Measurements from ENCODE around the gene ITPR1. TPM values are rescaled to one million over a fixed set of nuclear protein-coding genes. Genes with fewer than 3 reads are reported as not detected.

ITPR1 gene
- total RNA-seq, 1 donor from 2014 or later, result 11.2 TPM

- Mint-ChIP-seq H3K27ac (no peak overlapping the region), H3K36me3 (ENCODE audit: insufficient read depth) (peaks cover 2% of the 10 kb centered on the region), H3K4me1 (ENCODE audit: low read depth) (peaks cover 6% of the 10 kb centered on the region), H3K9me3 (ENCODE audit: low read depth) (no peaks in the 10 kb centered on the region), H3K4me3 (ENCODE audit: low read depth) (no peak overlapping the region), H3K27me3 (no peaks in the 10 kb centered on the region)
- DNase-seq (ENCODE audit: low spot score, unreplicated experiment), result no peak
- TF ChIP-seq CTCF (IDR thresholded peaks at IDR 0.05; ENCODE audit: unreplicated experiment), result no peak
Measured at GRCh38 chr3:4643904-4644547, 150.9 kb downstream of the ITPR1 start.

- TF ChIP-seq CTCF (IDR thresholded peaks at IDR 0.05; ENCODE audit: unreplicated experiment), result no peak
- H3K4me3 Mint-ChIP-seq (ENCODE audit: low read depth), result no peak overlapping the region
- no peak for DNase-seq (ENCODE audit: low spot score, unreplicated experiment)
- no peaks in the 10 kb centered on the region for H3K27me3 Mint-ChIP-seq
- no peaks in the 10 kb centered on the region for H3K9me3 Mint-ChIP-seq (ENCODE audit: low read depth)
- no peak overlapping the region for H3K27ac Mint-ChIP-seq
- peaks cover 2% of the 10 kb centered on the region for H3K36me3 Mint-ChIP-seq (ENCODE audit: insufficient read depth)
- H3K4me1 Mint-ChIP-seq (ENCODE audit: low read depth), result peaks cover 6% of the 10 kb centered on the region
Measured at GRCh38 chr3:4644951-4645350, 151.8 kb downstream of the ITPR1 start.

- Mint-ChIP-seq H3K4me3 (ENCODE audit: low read depth) (no peak overlapping the region), H3K36me3 (ENCODE audit: insufficient read depth) (peaks cover 2% of the 10 kb centered on the region), H3K9me3 (ENCODE audit: low read depth) (no peaks in the 10 kb centered on the region), H3K27ac (no peak overlapping the region), H3K27me3 (no peaks in the 10 kb centered on the region), H3K4me1 (ENCODE audit: low read depth) (peaks cover 6% of the 10 kb centered on the region)
- DNase-seq (ENCODE audit: low spot score, unreplicated experiment), result no peak
- TF ChIP-seq CTCF (IDR thresholded peaks at IDR 0.05; ENCODE audit: unreplicated experiment), result no peak
Measured at GRCh38 chr3:4645468-4645867, 152.3 kb downstream of the ITPR1 start.

GRCh38 chr3:4647411-4647810 is 154.3 kb downstream of the ITPR1 start:
- Mint-ChIP-seq H3K4me3 (ENCODE audit: low read depth) (no peak overlapping the region), H3K9me3 (ENCODE audit: low read depth) (no peaks in the 10 kb centered on the region), H3K4me1 (ENCODE audit: low read depth) (peaks cover 6% of the 10 kb centered on the region), H3K27me3 (no peaks in the 10 kb centered on the region), H3K27ac (no peak overlapping the region), H3K36me3 (ENCODE audit: insufficient read depth) (peaks cover 2% of the 10 kb centered on the region)
- no peak for DNase-seq (ENCODE audit: low spot score, unreplicated experiment)
- TF ChIP-seq CTCF (IDR thresholded peaks at IDR 0.05; ENCODE audit: unreplicated experiment), result no peak

DNA sequence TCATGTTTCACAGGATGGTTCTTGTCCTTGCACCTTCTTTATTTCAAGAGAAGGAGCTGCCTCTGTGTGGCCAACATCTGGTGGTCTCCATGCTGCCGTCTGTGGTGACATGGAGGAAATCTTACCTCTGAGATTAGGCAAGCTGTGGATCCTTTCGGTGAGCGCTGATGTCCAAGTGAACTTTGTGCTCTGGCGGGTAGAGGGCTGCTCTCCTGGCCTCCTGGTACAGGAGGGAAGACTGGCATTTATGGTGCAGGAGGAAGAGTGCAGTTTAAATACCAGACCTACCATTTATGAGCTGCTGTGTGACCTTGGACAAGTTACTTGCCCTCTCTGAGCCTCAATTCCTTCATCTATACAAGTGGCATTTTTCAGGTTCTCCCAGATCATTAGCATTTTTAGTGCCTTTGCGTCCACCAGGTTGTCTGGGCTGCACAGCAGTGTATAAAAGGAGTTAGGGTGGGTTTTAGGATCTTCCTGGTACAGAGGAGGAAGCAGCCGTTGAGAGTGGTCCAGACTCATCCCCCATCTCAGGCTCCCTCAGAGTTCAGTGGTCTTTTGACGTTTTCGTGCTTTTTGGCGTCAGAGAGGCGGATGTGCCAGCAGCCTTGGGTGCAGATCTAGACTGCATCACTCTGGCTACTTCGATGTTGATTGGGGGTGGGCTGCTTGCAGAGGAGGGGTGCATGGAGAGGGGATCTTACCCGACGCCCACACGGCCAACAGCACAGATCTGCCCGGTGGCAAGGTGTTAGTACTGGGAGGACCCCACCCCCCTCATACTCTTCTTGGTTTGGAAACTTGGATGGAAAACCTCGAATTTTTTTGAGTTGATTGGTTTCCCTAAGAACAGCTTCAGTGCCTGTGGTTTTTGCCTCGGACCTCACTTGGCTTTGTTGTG is 162.2 kb downstream of the ITPR1 start:
- no peak for TF ChIP-seq CTCF (IDR thresholded peaks at IDR 0.05; ENCODE audit: unreplicated experiment)
- Mint-ChIP-seq H3K9me3 (ENCODE audit: low read depth) (no peaks in the 10 kb centered on the region), H3K4me3 (ENCODE audit: low read depth) (no peak overlapping the region), H3K36me3 (ENCODE audit: insufficient read depth) (no peaks in the 10 kb centered on the region), H3K27me3 (peaks cover 27% of the 10 kb centered on the region), H3K27ac (no peak overlapping the region), H3K4me1 (ENCODE audit: low read depth) (no peaks in the 10 kb centered on the region)
- DNase-seq (ENCODE audit: low spot score, unreplicated experiment), result no peak
